NCI-H2107 treated with DMSO at 0.1 percent for 48 hours (cell line): ENCODE results near the gene LRP5.

Experiments
- DNase-seq: peaks from one replicate; lab custom pipeline; 2025; ENCODE audit not compliant: unreplicated experiment; lab: John Stamatoyannopoulos, UW

The LRP5 gene

DNA sequence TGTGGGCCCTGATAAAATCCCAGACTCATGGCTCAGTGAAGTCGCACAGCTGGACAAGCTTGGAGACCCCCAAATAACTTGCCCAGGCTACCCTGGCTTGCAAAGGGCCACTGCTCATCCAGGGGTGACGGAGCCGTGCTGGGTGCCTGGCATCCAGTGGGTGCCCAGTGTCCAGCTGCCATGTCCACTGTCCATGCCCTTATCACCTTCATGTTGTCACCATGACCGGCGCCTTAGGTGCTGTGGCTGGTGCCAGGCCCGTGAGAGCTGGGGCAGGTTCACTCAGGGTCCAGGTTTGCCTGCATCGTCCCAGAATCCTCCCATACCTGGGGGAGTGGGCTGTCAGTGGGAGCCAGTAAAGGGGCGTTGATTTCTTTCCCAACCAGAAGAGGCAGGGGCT lies 57.4 kb downstream of the LRP5 start:
- no peak for DNase-seq

DNA sequence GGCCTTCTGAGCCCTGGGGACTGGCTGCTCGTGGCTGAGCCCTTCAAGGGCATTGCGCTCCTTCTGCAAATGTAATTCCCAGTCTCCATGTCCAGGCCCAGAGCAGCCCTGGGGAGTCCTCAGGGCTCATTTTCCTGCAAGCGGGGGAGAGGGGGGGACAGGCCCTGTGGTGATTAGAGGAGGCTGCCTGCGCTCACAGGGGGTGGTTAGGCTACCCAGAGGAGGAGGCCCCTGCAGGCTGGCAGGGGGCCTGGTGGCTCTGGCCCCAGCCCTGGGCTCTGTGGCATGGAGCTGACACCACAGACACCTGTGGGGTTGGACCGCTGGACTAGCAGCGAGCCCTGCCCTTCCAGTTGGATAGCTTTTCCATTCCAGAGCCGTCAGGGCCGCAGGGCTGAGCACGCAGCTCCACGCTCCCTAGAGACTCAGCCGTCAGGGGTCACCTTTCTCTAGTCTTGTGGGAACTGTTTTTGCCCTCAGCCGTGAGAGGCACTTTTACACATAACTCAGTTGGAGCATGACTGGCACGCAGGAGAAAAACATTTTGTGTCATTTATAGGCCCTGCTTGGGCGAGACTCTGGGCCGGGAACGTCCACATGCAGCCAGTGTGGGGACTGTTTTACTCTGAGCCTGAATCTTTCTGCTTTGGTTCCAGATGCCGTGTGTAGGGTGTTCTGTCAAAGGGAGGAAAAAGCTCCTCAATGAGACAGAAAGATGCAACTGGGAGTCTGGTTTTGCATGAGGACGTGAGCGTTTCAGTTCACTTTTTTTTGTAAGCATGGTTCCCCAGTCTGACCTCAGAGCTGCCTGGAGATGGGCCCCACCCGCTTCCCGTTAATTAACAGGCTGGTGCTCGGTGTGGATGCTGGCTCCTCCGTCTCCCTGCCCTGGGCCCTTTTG lies 58.1 kb downstream of the LRP5 start:
- peak; percentile 11 for DNase-seq

DNA sequence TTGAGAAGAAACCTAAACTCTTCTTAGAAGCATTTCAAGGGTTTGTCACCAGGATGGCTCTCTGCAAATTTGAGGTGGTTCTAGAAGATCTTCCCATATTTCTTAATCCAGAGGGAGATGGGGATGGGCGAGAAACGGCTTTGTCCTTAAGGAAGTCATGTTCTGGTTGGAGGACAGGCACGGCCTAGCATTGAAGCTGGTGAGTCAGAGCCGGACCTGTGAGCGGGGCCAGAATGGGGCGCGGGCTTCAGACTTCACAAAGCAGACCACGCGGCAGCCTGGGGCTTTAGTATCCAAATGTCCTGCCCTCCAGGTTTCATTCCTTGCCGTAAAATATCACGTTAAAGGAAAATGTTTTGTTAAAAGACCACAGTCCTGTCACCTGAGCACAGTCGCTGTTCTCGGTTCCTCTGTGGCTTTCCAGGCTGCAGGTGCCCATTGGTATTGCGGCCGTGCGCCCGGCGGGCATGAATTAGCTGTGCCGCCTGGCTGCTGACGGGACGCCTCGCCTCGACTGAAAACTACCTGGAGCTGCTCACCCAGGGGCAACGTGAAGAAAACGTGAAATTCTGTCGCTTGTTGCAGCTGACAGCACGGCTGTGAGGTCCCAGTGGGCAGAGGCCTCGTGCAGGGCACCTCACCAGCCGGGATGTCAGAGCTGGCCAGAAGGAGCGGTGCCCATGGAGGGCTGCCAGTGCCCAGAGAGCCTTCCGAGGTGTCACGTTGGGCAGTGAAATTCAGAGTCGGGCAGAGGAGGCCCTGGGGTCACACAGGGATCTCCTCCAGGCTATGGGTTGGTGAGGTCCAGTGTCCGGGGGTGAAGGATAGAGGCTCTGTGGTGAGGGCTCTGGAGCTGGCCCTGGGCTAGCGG lies 59.0 kb downstream of the LRP5 start:
- DNase-seq, result no peak

DNA sequence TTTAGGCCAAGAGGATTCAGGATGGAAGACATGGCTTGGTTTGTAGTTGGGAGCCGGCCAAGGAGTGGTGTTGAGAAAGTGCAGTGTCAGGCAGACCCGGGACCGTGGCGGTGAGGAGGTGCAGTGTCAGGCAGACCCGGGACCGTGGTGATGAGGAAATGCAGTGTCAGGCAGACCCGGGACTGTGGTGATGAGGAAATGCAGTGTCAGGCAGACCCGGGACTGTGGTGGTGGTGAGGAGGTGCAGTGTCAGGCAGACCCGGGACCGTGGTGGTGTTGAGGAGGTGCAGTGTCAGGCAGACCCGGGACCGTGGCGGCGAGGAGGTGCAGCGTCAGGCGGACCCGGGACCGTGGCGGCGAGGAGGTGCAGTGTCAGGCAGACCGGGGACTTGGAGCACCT lies 59.7 kb downstream of the LRP5 start:
- no peak for DNase-seq

DNA sequence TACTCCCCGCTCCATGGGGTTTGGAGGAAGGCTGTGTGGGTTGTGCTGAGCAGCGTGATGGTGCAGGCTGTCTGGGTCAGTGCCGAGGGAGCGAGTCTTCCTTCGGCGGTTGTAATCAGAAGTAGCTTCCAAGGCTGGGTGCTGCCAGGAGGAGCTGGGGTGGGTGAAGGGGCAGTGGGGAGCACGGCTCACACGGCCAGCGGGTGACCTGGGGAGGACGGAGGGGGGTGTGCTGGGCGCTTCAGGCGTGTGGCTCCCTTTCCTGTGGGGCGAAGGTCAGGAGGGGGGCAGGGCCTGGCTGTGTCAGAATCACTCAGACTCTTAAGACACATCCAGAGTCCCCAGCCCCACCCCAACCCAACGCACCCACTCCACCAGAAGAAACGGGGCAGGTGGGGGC lies 60.2 kb downstream of the LRP5 start:
- DNase-seq, result no peak

DNA sequence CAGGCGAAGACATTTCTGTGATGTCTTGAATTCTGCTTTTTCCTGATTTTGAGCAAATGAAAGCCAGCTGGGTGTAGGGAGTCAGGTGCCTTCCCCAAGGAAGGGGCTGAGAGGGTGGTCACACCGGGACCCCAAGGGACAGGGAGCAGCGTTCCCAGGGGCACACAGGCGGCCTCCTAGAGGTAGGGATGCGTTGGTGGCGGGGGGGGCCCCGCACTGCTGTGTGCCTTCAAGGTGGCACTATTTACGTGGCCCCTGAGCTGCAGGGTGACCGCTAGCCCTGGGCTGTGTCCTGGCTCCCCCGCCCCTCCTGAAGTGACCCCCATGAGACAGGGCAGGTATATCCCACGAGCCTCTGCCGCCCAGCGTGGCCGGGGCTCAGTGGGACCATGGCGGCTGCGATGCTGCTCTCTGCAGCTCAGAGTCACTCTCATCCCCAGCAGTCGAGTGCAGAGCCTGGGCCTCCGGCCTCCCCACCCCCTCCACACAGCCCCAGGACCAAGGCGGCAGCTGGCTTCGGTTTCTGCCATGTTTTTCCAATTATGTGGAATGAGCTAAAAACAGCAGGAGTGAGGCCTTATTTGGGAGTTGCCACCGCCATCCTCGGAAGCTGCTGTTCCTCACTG lies 60.9 kb downstream of the LRP5 start:
- DNase-seq, result no peak

DNA sequence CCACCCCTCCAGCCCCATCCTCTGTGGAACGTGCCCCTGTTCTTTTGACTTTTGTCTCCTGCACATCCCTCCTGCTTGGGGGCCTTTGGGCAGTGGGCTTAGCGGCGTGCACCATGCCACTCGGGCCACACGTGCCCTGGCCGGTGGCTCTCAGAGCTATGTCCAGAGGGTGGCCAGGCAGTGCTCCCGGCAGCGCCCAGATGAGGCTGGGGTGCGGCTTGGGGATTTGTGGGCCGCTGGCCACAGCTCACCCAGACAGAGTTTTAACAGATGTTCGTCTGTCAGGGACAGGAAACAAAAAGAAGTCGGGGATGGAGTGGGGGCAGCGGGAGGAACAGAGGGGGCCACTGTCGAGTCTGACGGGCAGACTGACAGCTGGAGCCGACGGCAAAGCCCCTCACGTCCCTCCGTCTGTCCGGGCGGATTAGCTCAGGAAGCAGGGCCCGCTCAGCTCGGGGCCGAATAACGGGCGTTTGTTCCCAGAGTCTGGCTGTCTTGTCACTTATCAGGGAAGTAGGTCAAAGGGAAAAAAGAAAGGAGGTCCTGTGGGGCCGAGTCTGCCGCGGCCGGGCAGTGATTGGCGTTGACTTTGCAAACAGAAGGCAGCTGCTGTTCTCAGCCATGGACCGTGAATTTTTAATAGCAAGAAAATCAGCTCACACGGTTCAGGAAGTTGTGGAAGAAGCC lies 61.6 kb downstream of the LRP5 start:
- DNase-seq, result no peak

DNA sequence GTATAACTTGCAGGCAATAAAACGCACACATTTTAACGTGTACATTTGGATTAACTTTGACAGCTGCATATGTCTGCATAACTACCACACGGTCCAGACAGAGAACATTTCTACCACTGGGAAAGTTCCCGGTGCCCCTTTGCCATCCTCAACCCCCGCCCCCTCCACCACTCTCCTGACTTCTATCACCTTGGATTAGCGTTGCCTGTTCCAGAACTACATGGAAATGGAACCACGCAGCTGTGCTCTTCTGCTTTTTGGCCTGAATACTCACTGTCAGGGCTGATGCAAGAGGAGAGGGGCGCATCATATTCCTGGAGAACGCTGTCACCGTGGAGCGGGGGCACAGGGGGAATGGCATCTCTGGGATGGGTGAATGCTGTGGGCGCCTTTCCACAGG lies 62.1 kb downstream of the LRP5 start:
- no peak for DNase-seq

DNA sequence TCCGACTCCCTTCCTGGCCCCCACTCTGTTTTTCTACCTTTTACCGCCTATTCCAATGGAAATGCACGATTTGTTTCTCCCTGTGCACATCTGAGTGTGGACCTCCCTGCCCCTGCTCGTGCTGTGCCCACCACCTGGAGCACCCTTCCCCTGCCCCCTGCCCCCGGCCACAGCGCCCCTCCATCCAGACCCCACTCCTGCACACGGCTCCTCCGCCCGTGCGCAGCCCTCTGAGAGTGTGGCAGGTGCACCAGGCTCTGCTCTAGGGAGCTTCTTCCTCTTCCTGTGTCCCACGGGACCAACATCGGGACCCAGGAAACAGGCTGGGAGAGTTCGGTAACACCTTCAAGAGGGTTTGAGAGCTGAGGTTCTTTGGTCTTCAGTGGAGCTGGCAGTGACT lies 62.9 kb downstream of the LRP5 start:
- no peak for DNase-seq

DNA sequence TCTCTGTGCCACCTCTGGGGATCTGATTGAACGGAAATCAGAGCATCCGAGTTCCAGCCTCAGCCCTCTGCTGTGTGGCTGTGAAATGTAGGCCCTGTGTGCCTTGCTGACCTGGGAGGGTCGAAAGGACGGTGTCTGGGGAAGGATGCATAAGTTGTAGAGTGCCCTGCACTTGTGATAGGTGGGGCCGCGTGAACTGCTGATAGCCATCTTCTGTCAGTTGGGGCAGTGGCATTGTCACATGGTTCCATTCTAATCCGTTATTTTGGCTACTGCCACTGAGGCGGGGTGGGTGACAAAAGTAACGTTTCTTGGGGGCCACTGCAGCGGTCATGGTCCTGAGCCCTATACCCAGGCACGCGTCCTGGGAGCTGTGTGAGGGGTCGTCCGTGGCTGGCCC lies 63.4 kb downstream of the LRP5 start:
- no peak for DNase-seq

DNA sequence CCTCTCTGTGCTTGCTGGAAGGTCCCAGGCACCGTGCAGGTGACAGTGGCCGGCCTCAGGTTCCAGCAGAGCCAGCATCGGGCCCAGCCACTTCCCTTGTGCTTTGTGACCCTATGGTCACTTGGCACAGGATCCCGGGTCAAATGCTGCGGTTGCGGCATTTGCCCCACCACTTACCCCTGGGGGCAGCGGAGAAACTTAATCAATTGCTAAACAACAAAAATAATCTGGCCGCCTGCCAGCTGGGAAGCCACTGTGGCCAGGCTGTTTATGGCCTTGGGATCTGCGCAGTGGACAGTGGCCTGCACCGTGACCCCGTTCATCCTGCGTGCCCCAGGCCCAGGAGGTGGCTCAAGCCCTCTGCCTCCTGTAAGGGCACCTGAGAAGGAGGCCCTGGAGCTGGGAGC lies 65.0 kb downstream of the LRP5 start:
- DNase-seq, result no peak

DNA sequence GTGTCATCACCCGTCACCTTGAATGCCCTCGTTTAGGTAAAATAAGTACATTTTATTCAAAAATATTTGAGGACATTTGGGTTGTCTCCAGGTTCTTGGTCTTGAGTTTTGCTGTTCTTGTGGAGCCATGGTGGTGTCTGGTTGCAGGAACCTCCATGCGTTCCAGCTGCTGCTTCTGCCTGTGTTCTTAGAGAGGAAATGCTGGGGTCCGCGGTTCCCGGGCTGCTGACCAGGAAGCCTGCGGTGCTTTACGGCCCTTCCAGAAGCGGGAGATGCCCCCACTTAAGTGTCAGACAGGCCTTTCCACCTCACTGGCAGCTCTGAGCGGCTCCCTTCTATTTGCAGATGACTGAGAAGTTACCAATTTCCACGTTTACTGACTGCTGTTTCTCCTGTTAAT lies 66.8 kb downstream of the LRP5 start:
- no peak for DNase-seq

DNA sequence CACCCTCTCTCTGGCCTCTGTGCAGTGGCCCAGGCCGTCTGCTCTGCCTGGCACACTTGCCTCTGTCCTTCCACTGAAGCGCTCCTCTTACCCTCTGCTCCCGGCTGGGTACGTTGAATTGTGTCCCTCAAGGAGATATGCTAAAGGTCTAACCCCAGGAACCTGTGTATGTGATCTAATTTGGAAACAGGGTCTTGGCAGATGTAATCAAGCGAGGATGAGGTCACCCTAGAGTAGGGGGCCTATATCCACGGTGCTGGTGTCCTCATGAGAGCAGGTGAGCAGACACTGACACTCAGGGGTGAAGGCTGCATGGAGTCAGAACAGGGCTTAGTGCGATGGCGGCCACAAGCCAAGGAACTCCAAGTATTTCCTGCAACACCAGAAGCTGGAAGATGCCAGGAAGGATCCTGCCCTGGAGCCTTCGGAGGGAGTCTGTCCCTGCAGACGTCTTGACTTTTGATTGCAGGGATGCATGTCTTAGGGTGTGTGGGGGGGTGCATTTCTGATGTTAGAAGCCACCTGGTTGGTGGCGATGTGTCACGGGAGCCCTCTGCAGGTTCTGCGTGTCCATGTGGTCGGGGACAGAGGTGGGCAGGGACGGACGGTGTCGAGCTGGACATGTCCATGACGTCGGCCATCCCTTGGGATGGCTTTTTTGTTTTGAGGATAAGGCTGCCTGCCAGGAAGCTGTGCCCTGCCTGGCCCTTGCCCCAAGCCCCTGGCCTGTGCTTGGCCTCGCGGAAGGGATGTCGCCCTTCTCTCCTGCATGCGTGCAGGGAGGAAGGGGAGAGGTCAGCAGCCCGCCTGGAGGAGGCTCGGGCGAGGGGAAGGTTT lies 68.6 kb downstream of the LRP5 start:
- no peak for DNase-seq

DNA sequence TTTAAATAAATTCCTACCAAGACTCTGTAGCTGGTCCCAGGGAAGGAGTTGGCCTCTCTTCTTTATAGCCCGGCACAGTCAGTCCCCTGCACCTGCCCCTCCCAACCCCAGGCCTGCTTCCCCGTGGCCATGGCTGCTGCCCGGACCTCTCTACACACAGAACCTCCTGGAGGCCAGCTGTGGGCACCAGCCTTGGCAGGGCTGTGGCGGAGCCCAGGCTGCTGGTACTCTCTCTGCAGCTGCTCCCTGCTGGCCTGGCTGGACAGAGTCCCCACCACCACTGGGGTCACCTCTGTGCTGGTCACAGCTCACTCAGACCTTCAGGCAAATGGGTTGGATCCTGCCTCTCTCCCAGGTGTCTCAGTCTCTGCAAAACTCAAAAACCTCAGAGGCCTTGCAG lies 69.3 kb downstream of the LRP5 start:
- DNase-seq, result no peak

DNA sequence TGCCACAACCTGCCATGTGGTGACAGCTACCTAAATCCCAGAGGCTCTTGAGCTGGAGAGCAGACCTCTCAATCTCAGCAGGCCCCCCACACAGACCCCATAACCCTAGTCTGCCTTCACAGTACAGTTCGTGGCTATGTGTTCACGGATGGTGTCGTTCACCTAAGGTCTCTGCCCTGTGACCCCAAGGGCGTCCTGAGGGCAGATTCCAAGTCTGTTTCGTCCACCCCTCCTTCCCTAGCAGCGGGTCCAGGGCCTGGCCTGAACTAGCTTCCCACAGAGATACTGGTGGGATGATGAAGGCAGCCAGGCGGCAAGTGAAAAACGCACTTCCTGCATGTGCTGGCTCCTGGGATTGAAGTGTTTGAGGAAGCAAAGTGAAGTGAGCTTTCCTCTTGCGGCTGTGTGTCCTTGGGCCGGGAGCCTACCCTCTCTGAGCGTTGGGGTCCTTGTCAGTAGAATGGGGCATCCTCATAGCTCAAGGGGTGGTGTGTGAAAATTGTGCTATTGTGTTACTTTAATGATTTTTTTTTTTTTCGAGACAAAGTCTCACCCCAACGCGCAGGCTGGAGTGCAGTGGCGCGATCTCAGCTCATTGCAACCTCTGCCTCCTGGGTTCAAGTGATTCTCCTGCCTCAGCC lies 70.1 kb downstream of the LRP5 start:
- DNase-seq, result no peak

DNA sequence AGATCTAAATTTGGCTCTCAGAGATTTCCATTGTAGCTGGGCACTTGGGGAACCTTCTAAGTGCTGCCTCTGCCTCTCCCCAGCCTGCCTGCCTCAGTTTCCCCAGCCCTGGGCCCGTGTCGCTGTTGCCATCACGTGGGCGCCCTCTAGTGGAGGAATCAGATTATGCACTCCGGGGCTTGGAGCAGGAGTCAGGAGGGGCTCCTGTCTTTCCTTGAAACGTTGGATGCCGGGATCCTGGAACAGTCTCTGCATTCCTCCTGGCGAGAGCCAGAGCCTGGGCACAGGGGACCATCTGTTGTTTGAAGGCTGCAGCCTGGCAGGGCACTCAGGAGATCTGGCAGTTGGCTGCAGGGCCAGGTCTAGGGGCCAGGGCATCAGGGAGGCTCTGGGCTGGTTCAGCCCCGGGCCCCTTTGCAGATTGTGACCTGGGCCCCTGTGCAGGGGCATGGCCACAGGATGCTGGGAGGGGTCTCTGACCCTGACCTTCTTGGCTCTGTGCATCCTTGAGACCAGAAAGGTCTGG lies 71.6 kb downstream of the LRP5 start:
- DNase-seq, result no peak

DNA sequence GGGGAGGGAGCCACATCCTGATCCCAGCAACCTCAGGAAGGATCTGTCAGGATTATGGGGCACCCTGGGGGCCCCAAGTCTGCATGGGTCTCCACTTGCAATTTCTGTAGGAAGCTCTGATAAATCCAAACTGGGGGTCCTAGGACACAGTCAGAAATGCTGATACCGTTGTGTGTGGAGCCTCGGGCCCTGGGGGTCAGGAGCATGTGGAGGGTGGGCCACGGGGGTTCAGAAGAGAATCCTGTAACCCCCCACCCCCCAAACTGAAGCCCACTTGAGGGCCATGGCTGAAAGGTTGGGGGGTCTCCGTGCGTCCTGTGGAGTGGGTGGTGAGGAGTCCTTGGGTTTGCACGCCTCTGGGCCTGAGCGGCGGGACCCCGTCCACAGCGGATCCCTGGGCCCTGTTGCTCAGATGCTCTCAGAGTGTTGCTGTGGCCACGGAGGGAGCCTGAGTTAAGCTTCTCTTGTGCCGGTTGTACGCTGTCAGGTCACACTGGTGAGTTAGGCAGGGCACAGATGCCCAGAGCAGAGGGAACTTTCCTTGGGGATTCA lies 72.2 kb downstream of the LRP5 start:
- no peak for DNase-seq

DNA sequence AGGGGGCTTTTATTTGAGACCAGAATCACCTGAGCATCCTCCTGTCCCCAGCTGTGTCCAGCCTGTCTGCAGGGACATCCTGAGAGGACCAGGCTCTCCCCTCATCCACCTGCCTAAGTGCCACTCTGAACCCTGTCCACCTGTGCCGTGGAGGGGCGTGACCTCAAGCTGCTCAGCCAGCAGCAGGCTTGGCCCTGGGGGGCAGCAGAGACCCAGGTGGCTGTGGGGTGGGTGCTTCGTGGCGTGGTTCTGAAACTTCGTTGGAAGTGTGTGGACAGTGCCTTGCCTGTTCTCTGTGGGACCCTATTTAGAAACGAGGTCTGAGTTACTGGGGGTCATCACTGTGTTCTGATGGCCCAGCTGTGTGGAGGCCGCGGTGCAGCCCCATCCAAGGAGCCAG lies 72.7 kb downstream of the LRP5 start:
- DNase-seq, result no peak

DNA sequence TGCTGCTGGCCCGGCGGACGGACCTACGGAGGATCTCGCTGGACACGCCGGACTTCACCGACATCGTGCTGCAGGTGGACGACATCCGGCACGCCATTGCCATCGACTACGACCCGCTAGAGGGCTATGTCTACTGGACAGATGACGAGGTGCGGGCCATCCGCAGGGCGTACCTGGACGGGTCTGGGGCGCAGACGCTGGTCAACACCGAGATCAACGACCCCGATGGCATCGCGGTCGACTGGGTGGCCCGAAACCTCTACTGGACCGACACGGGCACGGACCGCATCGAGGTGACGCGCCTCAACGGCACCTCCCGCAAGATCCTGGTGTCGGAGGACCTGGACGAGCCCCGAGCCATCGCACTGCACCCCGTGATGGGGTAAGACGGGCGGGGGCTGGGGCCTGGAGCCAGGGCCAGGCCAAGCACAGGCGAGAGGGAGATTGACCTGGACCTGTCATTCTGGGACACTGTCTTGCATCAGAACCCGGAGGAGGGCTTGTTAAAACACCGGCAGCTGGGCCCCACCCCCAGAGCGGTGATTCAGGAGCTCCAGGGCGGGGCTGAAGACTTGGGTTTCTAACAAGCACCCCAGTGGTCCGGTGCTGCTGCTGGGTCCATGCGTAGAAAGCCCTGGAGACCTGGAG lies 74.1 kb downstream of the LRP5 start:
- DNase-seq, result no peak
